Umbilical cord (tissue), 2 donors: ENCODE results near the gene PIP4K2A. TPM values are rescaled to one million over a fixed set of nuclear protein-coding genes. Genes with fewer than 3 reads are reported as not detected.
"Not testable (repeated sequence)": the region's sequence is repeated elsewhere in the genome, so short reads cannot be mapped to it uniquely, and the experiment has no call there.

Experiments used
- DNase-seq: peaks from one replicate; pipeline ENCODE4 v3.0.0-alpha.2; 2015; ENCODE audit warnings: low spot score
- total RNA-seq: library from RNA; depleted of rRNA; stranded (reverse); fragments of >200 nt; gene quantifications from one replicate; pipeline ENCODE4 v1.2.3, GENCODE V29; 2014; ENCODE audit warnings: low replicate concordance; ENCODE audit not compliant: insufficient read depth

The PIP4K2A gene
- 35.9 TPM for total RNA-seq

DNA sequence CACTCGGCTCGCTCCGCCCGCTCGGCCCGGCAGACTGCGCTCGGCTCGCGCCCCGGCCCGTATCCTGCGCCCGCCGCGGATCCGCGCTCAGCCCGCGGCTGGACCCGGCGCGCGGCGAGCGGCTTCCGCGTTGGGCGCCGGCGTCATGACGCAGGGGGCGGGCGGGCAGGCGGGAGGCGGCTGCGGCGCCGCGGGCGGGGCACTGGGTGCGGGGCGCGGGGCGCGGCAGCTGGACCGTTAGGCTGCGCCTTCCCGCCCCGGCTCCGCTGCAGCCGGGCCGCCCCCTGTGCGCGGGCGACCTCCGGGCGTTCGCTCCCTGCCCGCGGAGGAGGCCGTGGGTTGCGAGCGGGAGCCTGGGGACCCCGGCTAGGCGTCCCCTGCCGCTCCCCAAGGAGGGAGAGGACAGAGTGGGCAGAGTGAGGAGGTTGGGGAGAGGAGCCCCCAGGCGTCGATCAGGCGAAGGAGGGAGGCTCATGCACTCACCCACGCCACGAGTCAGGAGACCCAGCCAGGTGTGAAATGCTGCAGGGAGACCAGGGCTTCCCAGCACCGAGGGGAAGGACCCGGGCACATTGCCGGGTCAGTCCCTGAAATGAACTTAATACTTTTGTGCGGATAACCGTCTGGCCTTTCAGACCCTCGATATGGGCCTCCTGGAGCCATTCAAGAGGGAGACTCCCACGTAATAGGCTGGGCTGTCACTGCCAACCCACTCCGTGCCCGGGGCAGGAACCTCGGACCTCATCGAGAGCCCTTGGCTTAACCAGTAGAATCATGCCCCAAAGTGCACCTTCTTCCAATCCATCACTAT is at the start of gene PIP4K2A:
TSS of gene PIP4K2A (minus strand) at position 100 of the 811 bp plus-strand sequence. CDS start 252 bp downstream, outside the sequence.
- peak; percentile 80 for DNase-seq

DNA sequence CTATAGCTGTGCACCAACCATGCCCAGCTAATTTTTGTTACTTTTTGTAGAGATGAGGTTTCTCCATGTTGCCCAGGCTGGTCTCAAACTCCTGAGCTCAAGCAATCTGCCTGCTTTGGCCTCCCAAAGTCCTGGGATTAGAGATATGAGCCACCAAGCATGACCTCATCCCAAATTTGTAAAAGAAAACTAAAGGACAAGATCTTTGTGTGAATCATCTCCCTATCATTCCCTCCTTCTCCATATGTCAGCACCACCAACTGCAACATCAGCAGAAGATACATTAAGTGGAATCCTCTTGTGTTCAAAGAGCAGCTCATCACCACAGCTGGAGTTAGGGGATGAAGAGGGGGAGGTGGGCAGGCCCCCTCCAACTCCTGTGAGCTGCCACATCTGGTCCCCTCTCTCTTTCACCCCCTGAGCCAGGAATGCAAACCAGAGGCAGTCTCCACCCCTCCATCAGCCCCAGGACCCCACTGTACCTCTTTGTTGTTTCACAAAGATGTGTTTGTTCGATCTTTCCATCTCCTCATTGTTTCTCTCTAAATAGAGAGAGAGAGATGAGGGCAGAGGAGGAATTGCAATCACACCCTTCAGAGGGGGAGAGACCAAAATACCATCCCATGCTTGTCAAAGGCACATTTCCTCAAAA is 47.3 kb upstream of the PIP4K2A start:
- peak; percentile 43 for DNase-seq

DNA sequence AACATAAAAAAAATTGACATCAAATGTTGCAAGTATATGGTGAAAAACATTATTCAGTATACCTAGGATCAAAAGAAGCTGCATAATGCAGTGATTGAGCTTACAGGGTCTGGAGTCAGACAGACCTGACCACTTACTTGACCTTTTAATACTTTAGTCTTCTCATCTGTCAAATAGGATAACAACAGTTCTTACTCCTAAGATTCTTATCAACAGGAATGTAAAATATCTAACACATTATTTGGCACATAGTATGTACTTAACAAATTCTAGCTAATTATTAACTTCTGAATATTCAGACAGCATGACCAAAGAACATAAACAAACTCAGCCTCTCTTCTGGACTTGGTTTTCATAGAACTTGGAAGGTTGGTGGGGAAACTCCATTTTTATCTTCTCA is 45.6 kb upstream of the PIP4K2A start:
- DNase-seq, result no peak

DNA sequence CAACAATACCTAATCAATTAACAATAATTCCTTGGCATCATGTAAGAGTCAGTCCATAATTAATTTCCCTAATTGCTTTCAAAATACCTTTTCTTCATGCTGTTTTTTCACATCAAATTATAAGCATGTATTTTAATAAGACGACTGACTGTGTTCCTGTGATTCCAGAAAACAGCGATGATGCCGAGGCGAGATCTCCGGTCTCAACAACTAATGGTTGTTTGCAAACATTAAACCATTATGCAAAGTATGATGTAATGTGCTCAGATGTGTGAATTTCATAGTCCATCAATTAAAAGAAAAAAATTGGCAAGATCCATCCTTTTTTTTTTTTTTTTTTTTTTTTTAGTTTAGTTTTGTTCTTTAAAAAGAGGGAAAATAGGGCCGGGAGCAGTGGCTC is 44.5 kb upstream of the PIP4K2A start:
- no peak for DNase-seq

DNA sequence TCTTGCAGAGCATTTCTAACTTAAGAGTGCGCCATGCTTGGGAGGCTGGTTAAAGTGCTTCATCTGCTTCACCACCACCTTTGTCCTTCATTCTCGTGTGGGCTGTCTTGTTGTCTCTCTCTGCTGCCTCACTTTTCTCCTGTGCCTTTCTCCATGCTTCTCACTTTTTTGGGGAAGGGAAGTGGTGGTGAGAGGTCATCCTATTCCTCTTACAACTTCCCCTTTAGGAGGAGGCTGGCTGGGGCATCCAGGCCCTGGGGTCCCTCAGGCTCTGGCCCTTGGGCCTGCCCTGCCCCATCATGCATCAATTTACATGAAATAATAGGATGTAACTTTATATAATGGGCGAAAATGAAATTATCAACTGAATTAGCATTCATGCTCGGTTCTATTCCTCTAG is 39.9 kb upstream of the PIP4K2A start:
- DNase-seq, result no peak

DNA sequence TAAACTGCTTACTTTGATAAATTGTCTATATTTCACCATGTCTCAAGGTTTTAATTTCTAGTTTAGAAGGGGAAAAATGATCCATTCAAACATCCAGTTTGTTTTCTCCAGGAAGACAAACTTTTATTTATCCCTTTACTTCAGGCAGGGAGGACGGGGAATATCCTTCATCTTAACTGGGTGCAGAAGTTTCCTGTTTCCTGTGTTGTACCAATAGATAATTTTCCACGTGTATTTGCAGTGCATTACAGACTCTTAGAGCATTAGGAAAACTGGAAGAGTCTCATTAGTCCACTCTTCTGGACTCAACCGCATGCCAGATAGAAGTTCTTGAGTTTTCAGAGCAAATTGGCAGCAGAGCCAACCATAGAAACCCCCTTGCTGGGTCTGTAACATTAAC is 39.4 kb upstream of the PIP4K2A start:
- DNase-seq, result no peak

DNA sequence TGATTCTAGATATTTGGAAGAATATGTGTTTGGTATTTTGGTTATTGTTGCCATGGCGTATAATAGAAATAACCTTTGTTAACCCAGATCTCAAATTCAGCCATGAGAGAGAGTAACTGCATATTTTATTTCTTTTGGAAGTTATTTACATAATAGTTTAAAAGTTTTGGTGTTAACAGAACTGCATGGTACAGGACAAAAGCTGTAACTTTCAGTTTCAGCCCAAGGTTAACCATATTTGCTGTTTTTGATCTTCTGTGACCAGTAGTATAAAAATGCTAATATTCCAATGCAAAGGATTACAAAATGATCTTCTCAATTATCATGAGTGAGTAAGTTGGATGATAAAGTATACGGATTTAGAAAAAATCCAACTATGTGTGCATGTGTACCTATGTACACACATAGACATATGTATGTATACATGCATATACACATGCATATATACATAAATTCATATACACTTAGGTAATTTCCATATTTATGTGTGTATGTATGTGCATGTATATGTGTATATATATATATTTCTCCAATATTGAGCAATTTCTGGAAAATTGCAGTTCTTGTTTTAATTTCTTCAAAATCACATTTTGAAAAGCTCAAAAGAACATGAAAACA is 38.0 kb upstream of the PIP4K2A start:
- no peak for DNase-seq

DNA sequence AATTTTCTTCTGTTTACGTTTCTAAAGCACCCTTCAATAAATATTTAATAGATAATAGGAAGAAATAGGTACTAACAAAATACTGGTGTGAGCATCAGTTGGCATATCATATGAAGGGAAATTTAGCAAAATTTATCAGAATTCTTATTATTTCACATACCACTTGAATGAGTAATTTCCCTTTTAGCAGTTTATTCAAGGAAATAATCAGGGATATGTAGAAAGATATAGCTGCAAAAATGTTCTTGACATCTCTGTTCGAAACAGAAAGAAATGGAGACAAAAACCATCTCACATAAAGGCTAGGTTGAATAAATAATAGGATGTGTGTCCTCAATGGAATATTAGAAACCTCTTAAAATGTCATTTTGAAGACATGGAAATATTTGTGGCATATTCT is 35.8 kb upstream of the PIP4K2A start:
- no peak for DNase-seq

DNA sequence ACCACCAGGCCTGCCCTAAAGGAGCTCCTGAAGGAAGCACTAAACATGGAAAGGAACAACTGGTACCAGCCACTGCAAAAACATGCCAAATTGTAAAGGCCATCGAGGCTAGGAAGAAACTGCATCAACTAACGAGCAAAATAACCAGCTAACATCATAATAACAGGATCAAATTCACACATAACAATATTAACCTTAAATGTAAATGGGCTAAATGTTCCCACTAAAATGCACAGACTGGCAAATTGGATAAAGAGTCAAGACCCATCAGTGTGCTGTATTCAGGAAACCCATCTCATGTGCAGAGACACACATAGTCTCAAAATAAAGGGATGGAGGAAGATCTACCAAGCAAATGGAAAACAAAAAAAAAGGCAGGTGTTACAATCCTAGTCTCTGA is 30.5 kb upstream of the PIP4K2A start:
- not testable (repeated sequence) for DNase-seq

DNA sequence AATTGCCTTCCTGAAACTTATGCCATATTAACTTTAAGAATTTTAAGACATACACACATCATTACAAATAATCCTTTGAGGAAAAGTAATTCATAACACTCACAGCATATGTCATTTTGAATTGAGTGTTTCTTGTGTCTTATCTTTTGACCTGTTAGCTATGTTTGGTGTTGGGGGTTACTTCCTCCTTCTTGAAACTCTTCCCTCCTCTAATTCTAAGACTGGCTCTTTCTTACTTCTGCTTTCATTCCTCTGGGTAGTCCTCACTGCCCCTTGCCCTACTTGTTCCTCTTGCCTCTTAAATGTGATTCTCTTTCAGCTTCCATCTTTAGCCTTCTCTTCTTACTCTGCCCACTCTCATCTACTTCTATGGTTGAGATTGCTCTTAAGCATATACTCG is 28.3 kb upstream of the PIP4K2A start:
- peak; percentile 29 for DNase-seq

DNA sequence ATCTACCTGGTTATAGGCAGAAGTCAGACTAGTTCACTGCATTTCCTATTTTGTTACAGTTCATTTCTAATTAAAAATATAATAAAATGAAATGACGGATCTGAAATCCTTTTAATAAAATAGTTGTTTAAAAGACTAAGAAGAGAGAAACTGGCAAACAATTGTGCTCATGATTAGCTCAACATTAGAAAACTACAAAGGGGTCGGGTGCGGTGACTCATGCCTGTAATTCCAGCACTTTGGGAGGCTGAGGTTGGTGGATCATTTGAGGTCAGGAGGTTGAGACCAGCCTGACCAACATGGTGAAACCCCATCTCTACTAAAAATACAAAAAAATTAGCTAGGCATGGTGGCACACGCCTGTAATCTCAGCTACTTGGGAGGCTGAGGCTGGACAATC is 27.3 kb upstream of the PIP4K2A start:
- DNase-seq, result not testable (repeated sequence)

DNA sequence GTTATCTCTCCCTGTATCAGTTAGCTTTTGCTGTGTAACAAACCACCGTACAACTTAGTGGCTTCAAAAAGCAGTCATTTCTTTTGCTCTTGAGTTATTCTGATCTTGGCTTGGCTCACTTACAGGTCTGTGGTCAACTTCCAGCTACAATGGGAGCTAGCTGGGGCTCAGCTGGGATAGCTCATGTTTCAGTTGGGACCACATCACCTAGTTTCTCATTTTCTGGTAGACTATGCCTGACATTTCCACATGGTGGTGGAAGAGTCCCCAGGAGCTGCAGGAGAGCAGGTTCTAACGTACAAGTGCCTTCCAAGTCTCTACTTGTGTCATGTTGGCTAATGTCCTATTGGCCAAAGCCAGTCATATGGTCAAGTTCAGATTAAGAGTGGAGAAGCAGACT is 25.8 kb upstream of the PIP4K2A start:
- no peak for DNase-seq

DNA sequence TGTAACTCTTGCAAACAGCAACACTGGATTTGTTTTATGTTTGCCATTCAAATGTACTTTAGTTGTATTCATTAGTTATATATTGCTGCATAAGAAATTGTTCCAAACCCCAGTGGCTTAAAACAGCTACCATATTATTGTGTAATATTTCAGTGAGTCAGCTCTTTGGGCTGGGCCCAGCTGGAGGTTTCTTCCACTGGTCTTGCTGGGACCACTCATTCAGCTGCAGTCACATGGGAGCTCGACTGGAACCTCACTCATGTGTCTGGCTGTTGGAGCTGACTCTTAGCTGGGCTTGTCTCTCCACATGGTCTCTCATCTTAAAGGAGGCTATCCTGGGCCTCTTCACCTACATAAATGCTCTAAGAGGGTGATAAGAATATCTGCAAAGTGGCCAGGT is 23.2 kb upstream of the PIP4K2A start:
- DNase-seq, result no peak

DNA sequence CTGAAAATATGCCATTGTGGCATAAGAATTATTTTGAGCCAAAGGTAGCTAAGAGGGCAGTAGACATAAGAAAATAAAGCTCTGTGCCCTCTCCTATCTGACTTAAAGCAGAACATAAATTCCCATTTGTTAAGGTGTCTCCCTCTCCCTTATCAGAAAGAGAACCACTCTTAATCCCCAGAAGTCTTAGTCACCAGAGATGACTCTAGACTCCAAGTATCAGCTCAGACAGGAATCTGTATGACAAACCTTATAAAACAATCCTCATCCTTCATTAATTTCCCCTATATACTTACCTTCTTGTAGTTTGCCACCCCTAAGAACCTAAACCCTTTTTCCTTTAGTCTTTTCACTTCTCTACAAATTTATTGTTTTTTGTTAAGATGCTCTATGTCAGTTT is 21.8 kb upstream of the PIP4K2A start:
- no peak for DNase-seq

DNA sequence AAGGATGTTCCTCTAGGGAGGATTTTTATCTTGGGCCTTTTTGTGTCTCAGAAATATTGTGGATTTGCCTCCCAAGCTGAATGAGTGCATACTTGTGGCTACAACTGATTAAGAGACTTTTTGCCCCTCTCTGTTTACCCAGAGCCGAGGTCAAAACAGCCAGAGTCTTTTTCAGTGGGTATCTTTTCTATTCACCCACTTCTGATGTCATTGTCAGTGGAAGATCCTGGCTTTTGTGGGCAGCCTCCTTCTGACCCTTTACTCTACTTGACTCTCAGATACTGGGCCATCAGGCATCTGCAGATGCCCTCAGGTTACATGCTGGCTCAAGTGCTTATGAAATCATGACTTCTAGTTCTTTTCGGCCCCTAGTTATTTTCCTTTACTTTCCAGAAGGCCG is 19.6 kb upstream of the PIP4K2A start:
- no peak for DNase-seq

DNA sequence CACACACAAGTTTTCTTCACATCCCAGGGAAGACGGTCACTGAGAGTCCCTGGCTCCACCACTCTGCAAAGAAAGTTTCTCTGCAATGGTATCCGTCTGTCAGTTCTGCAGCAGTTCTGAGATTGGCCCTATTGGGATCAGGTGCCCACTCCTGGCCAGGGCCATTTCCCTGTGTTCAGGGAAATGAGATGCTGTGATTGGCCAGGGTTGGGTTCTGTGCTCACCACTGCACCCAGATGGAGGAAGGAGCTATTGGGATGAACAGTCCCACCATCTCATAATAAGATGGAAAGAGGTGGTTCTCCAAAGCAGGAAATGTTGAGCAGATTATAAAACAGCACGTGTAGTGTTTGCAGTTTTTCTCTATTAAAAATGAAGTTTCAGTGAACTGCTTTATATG is 13.3 kb upstream of the PIP4K2A start:
- DNase-seq, result no peak

DNA sequence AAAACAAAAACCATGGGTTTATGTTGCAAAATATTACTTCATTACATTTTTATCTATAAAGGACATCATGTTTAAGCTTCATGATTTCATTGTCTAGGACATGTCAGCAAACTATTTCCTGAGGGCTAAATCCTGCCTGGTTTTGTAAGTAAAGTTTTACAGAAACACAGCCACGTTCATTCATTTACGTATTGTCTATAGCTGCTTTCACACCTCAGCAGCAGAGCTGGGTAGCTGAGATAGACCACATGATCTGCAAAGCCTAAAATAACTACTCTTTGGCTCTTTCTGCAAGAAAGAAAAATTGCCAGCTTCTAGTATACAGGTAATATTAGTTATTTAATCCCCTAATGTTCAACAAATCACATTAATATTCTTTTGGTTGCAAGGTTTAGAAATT is 12.7 kb upstream of the PIP4K2A start:
- DNase-seq, result no peak

DNA sequence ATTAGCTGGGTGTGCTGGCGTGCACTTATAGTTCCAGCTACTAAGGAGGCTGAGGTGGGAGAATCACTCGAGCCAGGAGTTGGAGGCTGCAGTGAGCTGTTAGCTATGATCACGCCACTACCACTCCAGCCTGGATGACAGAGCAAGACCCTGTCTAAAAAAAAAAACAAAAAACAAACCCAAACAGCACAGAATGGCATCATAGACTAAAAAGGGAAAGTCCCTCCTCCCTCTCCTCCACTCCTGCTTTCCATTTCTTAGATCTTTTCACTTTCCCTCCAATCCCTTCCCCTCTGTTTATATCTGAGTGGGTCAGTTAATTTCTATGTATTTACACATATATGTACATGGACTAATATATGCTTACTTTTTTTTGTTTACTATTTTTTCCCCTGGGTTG is 10.4 kb upstream of the PIP4K2A start:
- no peak for DNase-seq

DNA sequence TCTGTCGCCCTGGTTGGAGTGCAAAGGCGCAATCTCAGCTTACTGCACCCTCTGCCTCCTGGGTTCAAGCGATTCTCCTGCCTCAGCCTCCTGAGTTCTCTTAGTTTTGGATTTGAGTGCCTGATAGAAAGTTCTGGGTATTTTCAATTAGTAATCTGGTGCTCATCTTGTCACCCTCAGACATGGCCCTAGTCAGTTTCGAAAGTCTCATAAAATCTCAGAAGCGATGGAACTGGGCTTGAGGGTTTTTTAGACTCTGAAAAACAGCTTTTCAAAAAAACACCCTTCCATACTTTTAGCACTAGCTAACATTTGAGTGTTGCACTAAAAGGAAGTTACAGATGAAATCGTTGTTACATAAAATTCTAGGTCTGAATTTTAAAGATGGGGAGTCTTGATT is 9.4 kb upstream of the PIP4K2A start:
- no peak for DNase-seq

DNA sequence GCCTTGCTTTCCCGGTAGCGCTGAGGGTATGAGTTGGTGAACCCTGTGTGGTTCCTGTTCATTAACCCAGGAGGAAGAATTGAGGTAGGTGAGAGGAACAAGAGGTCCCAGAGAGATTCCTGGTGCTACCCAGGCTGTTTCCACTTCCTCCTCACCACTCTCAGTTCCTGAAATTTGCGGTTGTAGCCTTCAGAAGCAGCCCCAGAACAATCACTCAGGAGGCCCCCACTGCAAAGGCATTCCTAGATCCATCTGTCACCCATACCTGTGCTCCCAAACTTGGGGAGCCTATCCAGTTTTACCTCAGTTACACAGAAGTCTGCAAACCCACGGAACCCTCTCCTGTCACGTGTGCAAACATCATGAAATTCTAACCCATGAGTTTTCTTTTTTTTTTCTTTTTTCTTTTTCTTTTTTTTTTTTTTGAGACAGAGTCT is 9.0 kb upstream of the PIP4K2A start:
- DNase-seq, result peak; percentile 37

DNA sequence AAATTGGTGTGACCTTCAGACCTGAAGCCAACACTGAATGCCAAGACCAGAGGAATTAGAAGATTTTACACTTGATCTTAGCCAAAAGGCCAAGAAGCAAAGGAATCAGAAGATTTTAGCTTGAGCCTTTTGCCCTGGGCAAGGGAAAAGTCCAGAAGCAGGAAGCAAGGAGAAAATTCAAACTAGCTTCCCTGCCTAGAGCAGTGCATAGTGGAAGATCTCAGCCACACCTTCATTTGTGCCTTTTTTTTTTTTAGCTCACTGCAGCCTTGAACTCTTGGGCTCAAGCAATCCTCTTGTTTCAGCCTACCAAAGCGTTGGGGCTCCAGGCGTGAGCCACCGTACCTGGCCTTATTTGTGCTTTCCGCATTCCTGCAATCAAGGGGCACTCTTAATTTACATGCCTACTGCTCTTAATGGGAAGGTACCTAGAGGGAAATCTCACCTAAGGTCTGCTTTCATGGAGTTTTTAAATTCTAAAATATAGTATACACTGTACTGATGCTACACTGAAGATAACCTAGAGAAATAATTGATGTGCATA is 8.3 kb upstream of the PIP4K2A start:
- no peak for DNase-seq

DNA sequence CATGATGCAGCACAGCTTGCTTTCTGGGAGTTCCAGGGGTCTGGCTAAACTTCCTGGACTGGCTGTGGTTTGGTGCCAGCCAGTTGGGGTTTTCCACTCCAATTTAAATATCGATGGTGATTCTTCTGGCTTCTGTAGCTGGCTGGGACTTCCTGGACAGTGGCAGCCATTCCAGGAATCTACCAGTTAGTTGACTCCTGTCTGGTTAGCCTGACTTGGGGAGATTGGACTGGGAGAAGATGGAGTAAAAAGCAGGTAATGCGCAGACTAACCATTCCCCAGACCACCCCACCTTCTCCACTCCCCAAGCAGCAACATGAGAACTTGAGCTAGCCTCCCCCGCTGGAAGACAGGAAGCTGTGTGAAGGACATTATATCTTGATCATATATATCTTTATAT is 6.3 kb upstream of the PIP4K2A start:
- no peak for DNase-seq
